HuH-7.5 (cell line): Measurements from ENCODE around the gene AFF2.
"Not testable (repeated sequence)": the region's sequence is repeated elsewhere in the genome, so short reads cannot be mapped to it uniquely, and the experiment has no call there.

Source experiments
- DNase-seq: peaks from one replicate; pipeline ENCODE4 v3.0.0; 2011; ENCODE audit warnings: low spot score

Gene AFF2

DNA sequence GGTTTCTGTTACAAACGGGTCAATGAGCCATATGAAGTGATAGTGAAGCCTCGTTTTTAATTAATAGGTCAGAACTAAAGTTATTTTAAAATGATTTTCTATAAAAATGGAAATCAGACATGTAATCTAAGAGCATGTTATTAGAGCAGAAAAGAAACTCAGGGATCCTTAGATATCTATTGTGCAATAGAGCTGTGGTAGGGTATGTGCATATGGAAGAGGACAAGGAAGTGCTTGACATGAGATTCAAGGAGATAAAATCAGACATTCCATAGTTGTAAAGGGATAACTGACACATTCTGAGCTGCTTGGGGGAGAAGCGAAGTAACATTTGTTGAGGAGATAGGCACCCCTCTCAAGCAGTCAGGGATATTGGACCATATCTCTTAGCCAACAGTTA lies 143.0 kb downstream of the AFF2 start:
- no peak for DNase-seq

DNA sequence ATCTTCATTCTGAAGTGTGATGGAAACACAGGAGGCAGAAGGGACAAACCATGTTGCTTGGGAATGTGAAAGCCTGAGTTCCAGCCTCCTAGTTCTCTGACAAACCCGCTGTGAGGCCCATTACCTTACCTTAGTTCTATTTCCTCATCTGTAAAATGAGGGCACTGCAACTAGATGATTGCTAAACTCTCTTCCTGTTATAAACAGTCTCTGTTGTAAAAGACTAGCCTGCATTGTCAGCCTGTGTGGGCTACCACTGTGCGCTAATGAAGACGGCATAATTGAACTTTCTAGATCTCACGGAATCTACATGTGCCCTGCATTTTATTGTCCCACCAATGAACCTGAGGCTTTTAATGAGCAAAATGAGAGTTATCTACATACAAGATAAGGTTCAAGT lies 147.2 kb downstream of the AFF2 start:
- no peak for DNase-seq

DNA sequence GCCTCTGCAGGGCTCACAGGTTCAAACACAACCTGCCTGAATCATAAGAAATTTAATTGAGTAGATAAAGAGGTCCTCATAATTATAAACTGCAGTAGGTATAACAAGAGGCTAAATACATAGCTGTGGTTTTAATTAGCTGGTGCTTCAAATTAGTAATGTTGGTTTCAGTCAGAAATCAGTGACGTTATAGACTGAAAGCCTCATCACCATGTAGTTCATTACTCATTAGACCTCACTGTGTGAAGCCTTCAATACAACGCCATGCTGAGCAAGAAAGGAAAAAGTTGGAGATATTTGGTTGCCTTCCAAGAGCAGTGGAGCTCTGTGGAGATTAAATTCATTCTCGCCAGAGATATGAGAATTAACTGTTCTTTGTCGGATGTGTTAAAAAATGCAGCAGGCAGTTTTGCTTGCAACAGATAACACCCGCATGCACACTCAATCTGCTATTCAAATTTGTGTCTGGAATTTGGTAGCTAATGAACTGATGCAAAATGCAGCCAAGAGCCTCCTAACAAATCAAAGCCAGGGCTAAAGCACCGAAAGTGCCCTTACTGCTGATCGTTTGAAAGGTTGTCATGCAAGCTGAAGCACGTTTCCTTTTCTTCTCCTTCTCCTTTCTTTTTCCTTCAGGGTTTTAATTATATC lies 148.9 kb downstream of the AFF2 start:
- no peak for DNase-seq

DNA sequence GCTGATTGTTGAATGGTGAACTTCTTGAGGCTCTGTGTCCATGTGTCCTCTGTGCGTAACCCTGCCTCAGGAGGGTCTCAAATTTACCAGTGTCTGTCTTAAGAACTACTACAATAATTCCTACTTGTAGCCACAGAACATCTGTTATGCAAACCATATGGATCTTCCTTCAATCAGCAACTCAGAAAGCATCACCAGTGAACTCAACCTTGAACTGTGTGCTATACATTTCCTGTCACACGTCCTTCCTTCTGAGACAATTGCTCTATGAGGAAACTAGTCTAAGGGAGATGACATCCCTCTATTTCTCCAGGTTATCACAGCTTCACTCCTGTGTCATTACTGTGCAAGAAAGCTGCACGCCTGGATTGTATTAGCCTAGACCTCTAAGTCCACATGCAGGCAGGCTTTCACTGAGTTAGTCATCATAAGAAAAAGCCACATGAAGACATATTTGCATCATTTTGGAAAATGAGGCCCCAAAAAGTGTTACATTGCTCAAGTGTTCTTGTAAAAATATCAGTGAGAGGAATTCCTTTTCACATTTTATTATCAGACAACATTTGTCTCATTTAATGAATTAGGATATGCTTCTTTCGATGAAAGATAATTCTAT lies 157.8 kb downstream of the AFF2 start:
- no peak for DNase-seq

DNA sequence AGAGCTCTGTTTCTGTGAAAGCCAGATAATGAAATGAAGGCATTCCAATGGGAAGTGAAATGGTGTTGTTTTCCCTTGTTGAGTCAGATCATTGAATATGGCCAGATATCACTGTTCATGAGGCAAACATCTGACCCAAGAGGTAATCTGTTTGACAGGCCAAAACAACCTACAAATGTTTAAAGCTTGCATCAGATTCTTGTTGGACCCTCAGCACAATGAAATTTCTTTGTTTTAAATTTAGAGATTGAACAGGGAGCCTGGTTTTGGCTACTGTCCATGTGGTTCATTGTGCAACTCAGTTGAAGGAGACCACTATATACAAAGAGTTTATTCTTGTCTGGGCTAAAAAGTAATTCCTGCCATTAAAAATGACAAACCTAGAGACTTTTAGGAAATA lies 159.1 kb downstream of the AFF2 start:
- DNase-seq, result no peak

DNA sequence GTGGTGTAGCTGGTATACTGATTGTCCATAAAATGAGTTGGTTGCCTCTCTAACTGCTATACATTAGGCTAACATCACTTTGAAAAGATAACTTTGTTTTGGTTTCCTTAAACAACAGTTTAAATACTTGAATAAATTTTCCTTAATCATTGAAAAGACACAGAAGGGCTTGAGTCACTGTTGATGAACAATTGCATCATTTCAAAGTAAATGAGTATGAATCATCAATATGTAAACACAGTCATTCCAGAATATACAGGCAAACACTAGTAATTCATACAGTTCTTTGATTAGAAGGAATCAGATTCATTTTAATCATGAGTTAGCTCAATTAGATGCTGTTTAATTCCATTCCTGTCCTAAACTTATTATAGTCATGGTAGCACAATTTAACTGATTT lies 160.6 kb downstream of the AFF2 start:
- no peak for DNase-seq

DNA sequence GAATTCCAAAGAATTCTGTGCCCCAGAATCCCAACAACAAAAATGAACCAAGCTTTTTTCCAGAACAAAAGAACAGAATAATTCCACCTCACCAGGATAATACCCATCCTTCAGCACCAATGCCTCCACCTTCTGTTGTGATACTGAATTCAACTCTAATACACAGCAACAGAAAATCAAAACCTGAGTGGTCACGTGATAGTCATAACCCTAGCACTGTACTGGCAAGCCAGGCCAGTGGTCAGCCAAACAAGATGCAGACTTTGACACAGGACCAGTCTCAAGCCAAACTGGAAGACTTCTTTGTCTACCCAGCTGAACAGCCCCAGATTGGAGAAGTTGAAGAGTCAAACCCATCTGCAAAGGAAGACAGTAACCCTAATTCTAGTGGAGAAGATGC lies 161.6 kb downstream of the AFF2 start:
- no peak for DNase-seq

DNA sequence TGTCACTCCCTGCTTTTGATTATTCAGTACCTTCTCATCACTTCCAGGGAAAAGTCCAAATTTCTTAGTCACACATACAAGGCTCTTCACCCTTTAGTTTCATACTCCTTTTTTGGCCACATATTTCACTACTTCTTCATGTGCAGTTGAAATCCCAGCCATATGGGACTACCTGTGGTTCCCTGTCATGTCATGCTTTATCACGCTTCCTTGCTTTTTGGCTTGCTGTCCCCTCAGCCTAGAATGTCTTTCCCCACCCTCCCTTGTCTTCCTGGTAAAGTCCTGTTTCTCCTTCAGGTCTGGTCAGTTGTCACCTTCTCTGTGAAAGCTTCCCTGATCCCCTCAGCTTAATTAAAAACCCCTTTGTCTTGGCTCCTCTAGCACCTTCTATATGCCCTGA lies 163.8 kb downstream of the AFF2 start:
- DNase-seq, result no peak

DNA sequence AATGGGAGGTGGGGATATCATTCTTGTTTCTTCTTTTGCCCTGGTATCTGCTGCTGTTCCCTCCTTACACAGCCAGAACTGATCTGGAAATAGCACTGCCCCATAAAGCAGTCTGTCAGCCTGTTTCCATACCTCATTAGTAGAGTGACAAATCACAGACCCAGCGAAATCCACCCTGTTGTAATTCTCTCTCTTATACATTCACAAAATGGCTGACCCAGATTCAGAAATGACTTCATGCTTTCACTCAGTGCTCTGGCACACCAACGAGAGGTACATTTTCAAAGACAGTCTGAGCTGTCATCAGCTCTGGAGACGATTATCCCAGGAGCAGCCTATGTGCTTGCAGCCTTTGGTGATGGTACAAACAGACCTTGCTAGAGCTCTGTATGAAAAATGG lies 164.6 kb downstream of the AFF2 start:
- no peak for DNase-seq

DNA sequence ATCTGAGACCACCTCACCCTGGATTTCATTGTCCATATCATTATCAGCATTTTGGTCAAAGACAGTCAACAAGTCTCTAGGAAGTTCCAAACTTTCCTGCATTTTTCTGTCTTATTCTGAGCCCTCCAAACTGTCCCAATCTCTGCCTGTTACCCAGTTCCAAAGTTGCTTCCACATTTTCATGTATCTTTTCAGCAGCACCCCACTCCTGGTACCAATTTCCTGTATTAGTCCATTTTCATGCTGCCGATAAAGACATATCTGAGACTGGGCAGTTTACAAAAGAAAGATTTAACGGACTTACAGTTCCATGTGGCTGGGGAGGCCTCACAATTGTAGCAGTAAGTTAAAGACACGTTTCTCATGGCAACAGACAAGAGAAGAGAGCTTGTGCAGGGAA lies 168.8 kb downstream of the AFF2 start:
- DNase-seq, result not testable (repeated sequence)

DNA sequence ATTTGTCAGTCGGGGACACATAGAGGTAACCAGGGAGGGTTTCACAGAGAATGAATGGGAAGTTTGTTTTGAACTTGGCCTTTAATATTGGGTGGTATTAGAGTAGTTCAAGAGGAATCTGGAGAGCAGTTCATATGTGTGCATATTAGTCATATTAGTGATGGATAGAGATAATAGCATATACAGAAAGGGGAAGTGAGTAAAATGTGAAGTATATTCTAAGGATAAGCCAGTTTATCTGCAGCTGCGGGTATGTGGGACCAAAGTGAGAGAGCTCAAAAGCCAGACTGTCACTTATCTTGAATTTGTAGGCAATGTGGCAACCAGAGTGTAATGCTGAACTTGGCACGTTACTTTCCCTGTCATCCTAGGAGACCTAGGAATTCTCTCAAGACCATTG lies 169.9 kb downstream of the AFF2 start:
- no peak for DNase-seq

DNA sequence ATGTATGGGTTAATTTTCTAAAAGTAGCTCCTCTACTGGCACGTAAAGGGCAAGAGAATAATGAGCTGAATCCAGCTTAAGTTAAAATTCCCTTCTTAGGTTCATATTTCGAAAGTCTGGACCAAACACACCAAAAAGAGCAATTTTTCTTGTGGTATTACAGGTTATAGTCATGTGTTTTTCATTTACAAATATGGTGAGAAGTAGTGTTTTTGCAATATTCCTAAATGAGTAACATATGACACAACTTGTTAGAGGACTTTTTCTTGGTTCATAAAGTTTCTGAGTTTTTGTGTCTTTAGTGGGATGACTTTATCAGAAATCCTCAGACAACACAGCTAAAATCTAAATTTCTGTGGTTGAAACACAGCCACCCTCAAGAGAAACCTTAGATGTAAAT lies 172.1 kb downstream of the AFF2 start:
- DNase-seq, result no peak

DNA sequence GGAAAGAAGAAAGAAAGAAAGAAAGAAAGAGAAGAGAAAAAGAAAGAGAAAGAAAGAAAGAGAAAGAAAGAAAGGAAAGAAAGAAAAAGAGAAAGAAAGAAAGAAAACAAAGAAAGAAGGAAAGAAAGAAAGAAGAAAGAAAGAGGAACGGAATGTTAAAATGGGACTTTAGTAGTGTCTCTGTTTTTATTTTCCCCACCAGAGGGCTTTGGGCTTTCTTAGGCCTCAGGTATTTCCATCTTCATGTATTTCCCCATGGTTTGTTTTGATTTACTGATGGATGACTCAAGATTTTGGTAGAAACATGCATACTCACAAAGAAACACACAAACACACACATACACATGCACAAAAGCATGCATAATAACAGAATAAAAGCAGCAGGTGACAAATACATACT lies 181.2 kb downstream of the AFF2 start:
- DNase-seq, result no peak

DNA sequence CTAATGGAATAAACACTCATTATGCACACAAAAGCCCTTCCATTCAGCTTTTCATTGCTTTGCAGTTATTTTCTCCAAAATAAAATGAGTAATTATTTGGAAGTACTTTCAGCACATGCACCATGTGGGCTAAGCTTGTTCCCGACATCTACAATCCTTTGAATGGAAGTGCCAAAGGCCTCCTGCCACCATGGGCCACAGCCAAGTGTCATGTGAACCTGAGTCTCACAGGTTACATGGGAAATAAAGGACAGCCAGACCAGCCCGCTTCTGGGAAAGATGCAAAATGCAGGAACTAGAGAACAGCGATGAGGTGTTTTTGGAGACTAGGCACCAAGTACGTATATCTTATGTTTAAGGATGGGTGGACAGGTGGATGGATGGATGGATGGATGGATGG lies 181.8 kb downstream of the AFF2 start:
- no peak for DNase-seq

DNA sequence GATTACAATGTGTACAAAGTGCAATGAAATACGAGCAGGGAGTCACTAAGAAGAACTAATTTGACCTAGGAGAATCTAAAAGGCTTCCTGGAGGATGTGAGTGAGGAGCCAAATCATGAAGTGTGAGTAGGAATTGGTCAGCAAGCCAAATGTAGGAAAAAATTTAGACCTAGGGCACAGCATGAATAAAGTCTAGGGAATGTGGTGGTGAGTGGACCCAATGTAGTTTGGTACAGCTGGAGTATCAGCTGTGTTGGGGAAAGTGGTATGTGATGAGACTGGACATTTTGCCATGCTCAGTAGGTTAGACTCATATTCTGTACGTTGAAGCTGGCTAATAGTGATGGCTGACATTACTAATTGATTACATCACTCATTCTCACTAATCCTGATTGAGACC lies 191.0 kb downstream of the AFF2 start:
- no peak for DNase-seq

DNA sequence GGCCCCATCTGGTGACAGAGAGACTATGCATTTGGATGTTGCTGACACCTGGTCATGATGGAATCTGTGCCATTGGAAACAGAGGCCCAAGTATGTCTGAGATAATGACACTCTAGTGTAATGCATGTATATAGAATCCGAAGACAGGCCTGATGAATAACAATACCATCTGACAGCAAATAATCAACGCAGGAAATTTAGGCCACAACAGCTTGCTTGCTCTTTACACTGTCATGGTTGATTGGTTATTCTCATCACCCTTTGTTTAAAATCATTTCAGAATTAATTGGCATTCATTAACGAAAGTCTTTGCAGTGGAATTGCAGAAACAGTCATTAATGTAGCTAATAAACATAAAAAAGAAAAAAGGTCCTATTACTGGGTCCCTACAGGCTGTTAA lies 194.8 kb downstream of the AFF2 start:
- DNase-seq, result no peak

DNA sequence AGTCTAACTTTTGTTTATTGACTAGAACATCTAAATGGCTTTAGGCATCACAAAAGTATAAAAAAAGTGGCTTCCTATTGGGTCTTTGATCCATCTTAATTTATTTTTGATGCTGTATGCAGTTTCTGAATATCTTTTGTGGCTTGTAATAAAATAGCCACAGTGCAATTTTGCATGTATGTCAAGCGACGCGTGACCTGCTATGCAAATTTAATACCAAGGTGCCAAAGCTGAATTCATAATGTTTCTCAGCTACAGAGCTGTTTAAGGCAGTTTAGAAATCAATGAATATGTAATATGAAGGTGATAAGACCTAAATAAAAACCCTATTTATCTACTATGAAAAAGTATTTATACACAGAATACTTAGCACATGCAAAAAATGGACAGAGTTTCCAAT lies 197.8 kb downstream of the AFF2 start:
- no peak for DNase-seq

DNA sequence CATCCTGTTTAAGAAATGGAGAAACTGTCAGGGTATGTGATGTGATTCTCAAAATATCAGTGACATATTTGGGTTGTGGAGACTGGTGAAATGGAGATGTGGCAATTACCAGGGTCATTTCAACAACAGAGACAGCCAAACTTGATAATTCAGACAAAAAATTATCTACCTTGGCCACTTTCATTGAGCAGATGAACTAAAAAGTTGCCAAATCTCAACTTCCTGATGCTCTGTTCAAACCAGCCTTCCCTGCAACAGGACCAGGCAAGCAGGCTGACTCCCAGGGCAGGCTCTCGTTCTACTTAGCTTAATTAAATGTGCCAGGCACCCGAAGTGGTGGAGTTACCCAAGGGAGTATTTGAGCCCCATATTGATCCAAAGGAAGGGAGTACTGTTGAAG lies 199.6 kb downstream of the AFF2 start:
- no peak for DNase-seq

DNA sequence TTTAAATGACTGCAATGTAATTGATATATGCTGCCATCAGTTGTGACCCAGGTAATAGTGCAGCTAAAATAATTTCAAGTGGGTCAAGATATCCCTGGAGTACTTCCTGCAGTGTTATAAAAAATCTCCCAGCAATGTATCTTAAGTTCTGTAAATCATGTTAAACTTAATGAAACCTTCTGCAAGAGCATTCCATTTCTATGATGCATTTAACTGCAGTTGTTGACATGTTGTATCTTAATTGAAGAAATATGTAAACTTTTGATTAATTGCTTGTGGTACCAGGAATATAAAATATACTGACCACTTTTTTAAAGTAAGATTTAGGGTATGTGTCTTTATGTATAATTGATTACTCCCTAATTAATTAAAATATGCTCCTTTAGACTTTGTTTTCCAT lies 213.6 kb downstream of the AFF2 start:
- DNase-seq, result no peak

DNA sequence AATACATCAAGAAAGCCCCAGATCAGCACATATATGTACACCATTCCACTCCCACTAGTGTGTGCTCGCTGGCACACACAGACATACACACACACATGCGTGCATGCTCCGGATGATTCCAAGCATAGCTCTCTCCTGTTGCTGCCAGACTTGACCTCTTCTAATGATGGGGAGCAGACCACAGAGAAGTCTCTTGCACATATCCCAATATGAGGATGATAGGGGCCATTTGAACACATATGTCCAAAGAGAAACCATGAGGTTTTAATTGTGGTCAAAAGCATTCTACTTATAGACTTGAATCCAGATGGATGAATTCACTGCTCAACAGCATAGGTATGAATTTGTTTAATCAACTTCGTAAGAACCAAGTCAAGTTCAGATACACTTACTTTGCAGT lies 214.9 kb downstream of the AFF2 start:
- DNase-seq, result no peak

DNA sequence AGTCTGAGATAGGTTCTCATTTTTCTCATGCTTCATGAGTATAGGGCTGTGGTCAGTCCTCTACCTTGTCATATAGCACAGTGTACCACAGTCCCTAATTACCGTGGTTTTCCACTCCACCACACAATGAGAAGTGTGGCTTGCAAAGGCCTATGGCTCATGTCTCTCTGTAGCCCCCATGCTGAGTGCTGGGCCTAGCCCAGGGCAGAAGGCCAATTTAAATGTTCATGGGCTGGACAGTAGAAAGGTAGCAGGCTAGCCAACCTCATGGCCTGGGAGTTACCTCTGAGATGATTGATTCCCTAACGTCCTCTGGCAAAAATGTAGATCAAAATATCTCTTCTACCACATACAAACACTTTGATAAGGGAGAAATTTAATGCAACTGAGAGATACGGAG lies 222.5 kb downstream of the AFF2 start:
- no peak for DNase-seq

DNA sequence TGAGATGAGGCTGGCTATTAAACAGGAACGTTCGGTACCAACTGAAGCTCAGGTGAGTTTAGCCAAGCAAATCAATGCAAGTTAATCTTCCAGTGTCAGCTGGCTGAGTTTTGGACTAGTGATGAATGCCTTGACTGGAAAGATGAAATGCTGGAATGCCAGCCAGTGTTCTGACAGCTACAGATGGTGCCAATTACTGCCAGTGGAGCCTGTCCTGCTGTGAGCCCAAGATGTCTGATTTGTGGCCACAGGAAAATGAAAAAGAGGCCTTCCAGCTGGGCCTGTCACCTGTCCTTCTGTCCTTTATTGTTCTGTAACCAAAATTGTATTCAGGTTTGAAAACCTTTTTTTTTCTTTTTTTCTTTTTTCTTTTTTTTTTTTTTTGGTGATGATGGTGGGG lies 223.1 kb downstream of the AFF2 start:
- DNase-seq, result no peak

DNA sequence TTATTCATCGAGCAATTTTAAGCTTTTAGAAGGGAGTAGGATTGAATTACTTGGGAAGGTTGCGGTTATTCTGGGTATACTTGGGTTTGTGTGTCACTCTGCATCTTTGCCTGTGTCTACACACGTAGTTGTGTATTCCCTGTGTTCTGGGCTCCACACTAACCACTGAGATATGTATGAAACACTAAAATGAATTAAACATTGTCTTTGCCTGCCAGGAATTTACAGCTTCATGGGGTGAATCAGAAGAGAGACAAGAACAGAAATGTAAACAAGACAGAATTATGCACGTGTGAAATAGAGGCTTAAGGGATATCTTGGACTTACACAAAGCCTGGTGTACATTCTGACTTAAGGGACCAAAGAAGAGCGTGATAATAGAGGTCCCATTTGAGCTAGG lies 228.5 kb downstream of the AFF2 start:
- no peak for DNase-seq

DNA sequence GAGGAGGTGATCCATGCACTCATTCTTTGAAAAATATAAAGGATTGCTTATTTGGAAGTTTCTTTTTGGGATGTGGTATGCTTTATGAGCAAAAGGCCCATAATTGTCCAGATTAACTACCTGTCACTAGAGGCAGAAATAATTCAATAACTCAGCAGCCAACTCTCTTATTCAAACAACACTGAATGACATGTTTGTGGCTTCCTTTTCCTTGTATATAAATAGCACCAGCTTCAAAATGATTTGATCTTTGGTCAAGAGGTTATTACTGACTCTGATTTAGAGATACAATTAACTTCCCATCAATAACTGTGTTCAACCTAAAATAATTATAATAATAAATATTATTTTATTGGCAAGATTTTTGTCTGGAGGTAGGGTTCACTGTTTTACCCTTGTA lies 232.3 kb downstream of the AFF2 start:
- no peak for DNase-seq

DNA sequence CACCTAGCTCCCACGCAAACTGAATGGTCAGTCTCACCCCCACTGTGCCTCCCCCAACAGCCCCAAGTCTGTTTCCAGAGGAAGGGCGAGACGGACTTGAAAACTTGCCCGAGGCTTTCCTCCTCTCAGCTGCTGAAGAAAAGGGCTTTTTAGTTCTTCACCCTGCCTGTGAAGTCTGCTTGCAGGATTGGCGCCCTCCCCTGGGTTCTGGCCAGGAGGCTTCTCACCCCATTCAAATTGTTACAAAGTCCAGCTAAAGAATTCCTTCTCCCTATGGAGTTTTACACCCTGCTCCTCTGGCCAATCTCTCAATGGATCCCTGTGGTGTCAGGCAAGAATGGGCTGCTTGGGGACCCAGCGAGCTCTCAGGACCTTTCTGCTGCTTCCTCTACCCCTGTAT lies 241.0 kb downstream of the AFF2 start:
- no peak for DNase-seq
